Measurements from ENCODE around the gene EHD2.
"Not testable (repeated sequence)": the region's sequence is repeated elsewhere in the genome, so short reads cannot be mapped to it uniquely, and the experiment has no call there.

EHD2 gene

DNA sequence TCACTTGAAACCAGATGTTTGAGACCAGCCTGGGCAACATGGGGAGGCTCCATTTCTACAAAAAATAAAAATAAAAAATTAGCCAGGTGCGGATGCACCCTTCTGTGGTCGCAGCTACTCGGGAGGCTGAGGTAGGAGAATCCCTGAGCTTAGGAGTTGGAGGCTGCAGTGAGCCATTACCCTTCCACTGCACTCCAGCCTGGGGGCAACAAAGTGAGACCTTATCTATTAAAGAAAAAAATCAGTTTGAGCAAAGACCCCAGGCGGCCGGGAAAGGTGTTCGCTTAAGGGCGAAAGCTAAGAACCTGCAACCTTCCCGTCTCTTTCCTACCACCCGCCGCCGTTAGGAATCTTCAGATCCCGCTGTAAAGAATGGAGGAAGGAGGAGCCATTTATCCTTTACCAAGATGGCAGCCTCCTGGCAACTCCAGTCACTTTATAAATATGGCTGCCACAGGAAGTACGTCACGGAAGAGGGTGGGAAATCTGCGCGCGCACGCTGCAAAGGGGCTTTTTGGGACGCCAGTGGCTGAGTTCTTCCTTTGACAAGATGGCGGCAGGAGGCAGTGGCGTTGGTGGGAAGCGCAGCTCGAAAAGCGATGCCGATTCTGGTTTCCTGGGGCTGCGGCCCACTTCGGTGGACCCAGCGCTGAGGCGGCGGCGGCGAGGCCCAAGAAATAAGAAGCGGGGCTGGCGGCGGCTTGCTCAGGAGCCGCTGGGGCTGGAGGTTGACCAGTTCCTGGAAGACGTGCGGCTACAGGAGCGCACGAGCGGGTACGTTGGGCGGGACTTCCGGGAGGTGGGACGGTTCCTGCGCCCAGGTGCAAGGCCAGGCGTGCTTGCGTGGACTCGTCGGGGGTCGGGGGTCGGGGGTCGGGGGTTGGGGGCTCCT lies 32.0 kb downstream of the EHD2 start, which contains the start of gene NOP53:
Gene NOP53 (plus strand): TSS at position 537 of the 892 bp plus-strand sequence. CDS start 14 bp downstream, at position 551.
- TF ChIP-seq, protein P1, sequence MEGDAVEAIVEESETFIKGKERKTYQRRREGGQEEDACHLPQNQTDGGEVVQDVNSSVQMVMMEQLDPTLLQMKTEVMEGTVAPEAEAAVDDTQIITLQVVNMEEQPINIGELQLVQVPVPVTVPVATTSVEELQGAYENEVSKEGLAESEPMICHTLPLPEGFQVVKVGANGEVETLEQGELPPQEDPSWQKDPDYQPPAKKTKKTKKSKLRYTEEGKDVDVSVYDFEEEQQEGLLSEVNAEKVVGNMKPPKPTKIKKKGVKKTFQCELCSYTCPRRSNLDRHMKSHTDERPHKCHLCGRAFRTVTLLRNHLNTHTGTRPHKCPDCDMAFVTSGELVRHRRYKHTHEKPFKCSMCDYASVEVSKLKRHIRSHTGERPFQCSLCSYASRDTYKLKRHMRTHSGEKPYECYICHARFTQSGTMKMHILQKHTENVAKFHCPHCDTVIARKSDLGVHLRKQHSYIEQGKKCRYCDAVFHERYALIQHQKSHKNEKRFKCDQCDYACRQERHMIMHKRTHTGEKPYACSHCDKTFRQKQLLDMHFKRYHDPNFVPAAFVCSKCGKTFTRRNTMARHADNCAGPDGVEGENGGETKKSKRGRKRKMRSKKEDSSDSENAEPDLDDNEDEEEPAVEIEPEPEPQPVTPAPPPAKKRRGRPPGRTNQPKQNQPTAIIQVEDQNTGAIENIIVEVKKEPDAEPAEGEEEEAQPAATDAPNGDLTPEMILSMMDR (IDR thresholded peaks at IDR 0.05; ENCODE audit: borderline replicate concordance, control extremely low read depth, extremely low read depth, insufficient read depth, missing control alignments) = no peak
- in situ Hi-C loops (cut with MboI; ENCODE audit: low sequenced_read_pairs, unreplicated experiment) = no loop called here

GRCh38 chr19:47746129-47746528 lies 32.9 kb downstream of the EHD2 start:
- in situ Hi-C loops (cut with MboI; ENCODE audit: low sequenced_read_pairs, unreplicated experiment); DNase-seq (ENCODE audit: low spot score): not testable (repeated sequence)

More for the DNA sequence above, 32.0 kb downstream of the EHD2 start, which contains the start of gene NOP53:
- peak; percentile 97 for DNase-seq (ENCODE audit: low spot score)

DNA sequence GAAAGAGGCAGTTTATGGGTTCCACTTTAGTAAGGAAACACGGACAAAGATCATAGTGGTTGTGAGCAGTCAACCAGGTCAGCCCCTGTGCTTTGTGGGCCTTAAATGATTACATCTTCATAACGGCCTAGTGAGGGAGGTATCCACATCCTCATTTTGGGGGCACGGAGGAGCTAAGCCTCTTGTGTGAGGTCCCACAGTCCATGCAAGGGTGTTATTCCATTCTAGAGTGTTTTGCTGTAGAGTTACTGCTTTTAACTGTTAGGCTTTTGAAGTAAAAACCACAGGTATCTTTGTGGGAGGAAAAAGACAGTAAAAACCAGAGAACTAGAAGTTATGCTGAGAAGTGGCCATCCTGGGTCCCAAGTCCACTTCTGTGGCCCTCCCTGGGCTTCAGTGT lies 36.1 kb downstream of the EHD2 start:
- peak; percentile 81 for DNase-seq (ENCODE audit: low spot score)
- in situ Hi-C loops (cut with MboI; ENCODE audit: low sequenced_read_pairs, unreplicated experiment) = no loop called here
- TF ChIP-seq, protein P1 (IDR thresholded peaks at IDR 0.05; ENCODE audit: borderline replicate concordance, control extremely low read depth, extremely low read depth, insufficient read depth, missing control alignments) = no peak

GRCh38 chr19:47750752-47751151 lies 37.5 kb downstream of the EHD2 start:
- TF ChIP-seq, protein P1 (IDR thresholded peaks at IDR 0.05; ENCODE audit: borderline replicate concordance, control extremely low read depth, extremely low read depth, insufficient read depth, missing control alignments) = no peak
- in situ Hi-C loops (cut with MboI; ENCODE audit: low sequenced_read_pairs, unreplicated experiment) = no loop called here
- DNase-seq (ENCODE audit: low spot score) = no peak

- TF ChIP-seq, protein P1 (IDR thresholded peaks at IDR 0.05; ENCODE audit: borderline replicate concordance, control extremely low read depth, extremely low read depth, insufficient read depth, missing control alignments) = no peak
- in situ Hi-C loops (cut with MboI; ENCODE audit: low sequenced_read_pairs, unreplicated experiment) = no loop called here
- DNase-seq (ENCODE audit: low spot score) = peak; percentile 20
Observed at GRCh38 chr19:47752440-47753211, 39.4 kb downstream of the EHD2 start.

- DNase-seq (ENCODE audit: low spot score) = peak; percentile 22
- in situ Hi-C loops (cut with MboI; ENCODE audit: low sequenced_read_pairs, unreplicated experiment) = no loop called here
- TF ChIP-seq, protein P1 (IDR thresholded peaks at IDR 0.05; ENCODE audit: borderline replicate concordance, control extremely low read depth, extremely low read depth, insufficient read depth, missing control alignments) = no peak
Observed at GRCh38 chr19:47754206-47755064, 41.2 kb downstream of the EHD2 start.

Measured in GM13976 (cell line).